Measurements from ENCODE around the gene IAH1. TPM values are rescaled to one million over a fixed set of nuclear protein-coding genes. Genes with fewer than 3 reads are reported as not detected.

IAH1 gene
- total RNA-seq, 1 experiment from 2014 or later = 67.6 TPM

DNA sequence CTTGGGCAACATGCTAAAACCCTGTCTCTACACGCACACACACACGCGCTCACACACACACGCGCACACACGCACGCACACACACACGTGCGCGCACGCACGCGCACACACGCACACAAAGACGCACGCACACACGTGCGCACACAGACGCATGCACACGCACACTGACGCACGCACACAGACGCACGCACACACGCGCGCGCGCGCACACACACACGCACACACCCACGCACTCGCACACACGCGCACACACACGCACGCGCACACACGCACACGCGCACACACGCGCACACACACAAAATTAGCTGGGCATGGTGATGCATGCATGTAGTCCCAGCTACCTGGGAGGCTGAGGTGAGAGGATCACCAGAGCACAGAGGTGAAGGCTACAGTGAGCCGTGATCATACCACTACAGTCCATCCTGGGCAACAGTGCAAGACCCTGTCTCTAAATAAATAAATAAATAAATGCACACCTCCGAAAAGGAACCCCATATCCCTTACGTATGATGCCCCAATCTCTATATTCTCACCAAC, 8.1 kb upstream of the IAH1 start:
- no peak for DNase-seq (ENCODE audit: low read depth, low spot score)
- in situ Hi-C loops (cut with HindIII; ENCODE audit: low pct_unique_long_range_greater_than_20kb, low sequenced_read_pairs) = no loop called here

DNA sequence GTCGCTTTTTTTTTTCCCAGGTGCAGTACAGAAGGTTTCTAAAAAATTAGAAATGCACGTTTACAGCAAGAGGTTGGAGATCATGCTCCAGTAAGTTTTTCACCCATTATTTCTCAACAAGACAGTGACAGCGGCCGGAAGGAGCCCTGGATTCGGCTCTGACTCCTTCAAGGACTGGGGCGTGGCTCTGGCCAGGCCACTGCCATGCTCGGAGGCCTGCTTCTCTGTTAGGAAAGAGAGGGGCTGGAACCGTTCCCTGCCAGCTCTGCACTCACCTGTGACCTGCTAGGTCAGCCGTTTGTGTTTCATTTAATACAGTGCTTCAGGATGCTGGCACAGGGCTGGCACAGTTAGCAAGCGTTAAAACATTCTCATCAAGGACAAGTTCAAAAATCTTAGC, 6.7 kb upstream of the IAH1 start:
- in situ Hi-C loops (cut with HindIII; ENCODE audit: low pct_unique_long_range_greater_than_20kb, low sequenced_read_pairs) = no loop called here
- DNase-seq (ENCODE audit: low read depth, low spot score) = no peak

DNA sequence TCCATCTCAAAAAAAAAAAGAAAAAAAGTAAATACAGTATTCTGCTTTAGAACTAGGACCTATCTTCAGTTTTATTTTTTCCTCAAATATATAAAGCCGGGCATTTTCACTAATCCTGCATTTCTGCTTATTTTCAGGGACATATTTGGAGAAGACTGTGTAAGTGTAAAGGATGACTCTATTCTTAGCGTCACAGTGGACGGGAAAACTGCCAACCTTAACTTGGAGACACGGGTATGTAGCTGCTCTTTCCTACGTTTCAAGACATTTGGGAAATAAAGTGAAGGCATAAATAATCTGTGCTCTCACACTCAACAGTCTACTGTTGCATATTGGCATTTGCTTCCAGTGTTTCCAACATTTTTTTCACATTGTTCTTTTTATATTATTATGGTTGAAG, 3.1 kb upstream of the IAH1 start:
- in situ Hi-C loops (cut with HindIII; ENCODE audit: low pct_unique_long_range_greater_than_20kb, low sequenced_read_pairs) = no loop called here
- DNase-seq (ENCODE audit: low read depth, low spot score) = no peak

DNA sequence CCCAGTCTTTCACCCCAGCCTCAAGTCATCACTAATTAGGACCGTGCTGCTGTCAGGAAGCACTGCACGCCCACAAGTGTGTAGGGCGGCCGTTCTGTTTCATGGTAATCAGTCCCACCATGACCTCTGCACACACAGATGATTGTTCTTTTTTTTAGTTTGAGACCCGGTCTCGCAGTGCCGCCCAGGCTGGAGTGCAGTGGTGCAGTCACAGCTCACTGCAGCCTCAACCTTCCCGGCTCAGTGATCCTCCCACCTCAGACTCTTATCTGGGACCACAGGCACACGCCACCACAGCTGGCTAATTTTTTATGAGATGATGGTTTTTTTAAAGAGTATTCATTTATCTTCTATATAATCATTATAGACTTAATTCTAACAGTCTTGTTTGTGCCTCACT, 1.8 kb upstream of the IAH1 start:
- no peak for DNase-seq (ENCODE audit: low read depth, low spot score)
- in situ Hi-C loops (cut with HindIII; ENCODE audit: low pct_unique_long_range_greater_than_20kb, low sequenced_read_pairs) = no loop called here

DNA sequence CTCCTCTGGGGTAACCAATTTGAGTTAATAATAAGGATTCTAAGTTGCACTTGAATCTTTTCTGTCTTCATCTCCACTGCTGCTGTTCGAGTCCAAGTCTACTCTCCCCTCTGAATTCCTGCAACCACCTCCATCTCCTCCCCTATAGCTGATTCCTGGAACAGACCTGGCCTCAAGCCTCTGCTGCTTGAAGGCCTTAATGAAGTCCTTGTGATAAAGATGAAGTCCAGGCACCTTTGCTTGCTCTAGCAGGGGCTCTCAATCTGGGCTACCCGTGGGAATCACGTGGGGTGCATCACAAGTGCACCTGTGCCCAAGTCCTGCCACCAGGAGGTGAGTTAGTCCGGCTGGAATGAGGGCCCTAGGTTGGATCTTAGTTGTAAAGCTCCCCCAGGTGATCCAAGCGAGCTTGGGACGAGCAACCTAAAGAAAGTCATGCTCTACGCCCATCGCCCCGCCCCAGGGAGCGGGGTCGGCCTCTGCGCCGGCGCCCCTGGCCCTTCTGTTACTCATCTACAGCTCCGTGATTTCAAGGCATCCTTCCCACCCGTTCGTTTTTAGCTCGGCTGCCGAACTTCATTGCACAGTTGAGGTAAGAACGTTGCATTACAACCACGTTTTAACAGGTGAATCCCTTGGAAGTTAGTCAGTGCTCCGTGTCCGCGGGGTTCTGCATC, 905 bp upstream of the IAH1 start:
- in situ Hi-C loops (cut with HindIII; ENCODE audit: low pct_unique_long_range_greater_than_20kb, low sequenced_read_pairs) = no loop called here
- DNase-seq (ENCODE audit: low read depth, low spot score) = no peak

DNA sequence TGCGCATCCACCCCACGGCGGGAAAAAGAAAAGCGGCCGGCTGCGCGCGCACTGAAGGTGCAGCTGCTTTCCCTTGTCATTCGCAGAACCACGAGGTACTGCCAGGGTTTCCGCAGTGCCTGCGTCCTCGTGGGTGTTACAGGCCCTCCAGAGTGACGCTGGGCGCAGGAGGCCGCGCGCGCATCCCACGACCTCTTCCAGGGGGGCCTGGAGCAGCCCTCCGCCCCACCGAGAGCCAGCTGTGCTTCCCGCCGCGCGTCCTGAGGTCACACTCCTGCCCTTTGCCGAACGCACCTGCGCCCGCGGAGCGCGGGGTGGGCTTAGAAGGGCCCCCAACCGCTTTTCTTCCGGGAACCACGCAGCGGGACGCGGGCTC, 378 bp upstream of the IAH1 start:
- DNase-seq (ENCODE audit: low read depth, low spot score) = no peak
- in situ Hi-C loops (cut with HindIII; ENCODE audit: low pct_unique_long_range_greater_than_20kb, low sequenced_read_pairs) = no loop called here

DNA sequence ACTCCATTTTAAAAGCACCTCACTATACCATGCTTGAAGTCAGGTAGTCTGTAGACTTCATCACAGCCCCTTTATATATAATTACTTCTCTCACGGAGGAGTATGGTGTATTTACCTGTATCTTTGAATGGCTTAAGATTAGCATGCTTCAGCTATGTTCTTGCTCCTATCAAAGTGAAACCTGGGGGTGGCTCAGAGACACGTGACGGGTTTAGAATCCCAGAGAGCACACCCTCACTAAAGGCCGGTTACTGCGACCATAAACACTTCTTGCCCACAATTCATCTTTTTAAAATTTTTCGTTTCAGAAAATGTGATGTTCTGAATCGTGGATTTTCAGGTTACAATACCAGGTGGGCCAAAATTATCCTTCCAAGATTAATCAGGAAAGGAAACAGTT, 3.6 kb downstream of the IAH1 start:
- in situ Hi-C loops (cut with HindIII; ENCODE audit: low pct_unique_long_range_greater_than_20kb, low sequenced_read_pairs) = no loop called here
- DNase-seq (ENCODE audit: low read depth, low spot score) = no peak

DNA sequence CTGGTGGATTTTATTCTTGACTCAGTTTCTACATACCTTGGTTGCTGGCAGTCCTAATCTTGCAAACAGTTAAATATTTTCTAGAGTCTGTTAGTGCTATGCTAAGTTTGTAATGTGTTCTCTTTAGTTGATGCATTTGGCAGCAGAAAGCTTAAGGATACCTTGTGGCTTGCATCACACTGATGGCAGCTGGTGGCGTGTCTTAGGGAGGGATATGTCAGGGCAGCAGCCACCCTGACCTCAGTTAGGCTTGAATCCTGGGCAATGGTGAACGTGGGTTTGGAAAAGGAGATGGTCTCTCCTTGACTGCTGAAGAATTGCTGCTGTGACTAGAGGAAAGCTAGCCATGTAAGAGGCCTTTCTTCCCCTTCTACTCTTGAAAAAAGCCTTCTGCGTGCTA, 4.2 kb downstream of the IAH1 start:
- no peak for DNase-seq (ENCODE audit: low read depth, low spot score)
- in situ Hi-C loops (cut with HindIII; ENCODE audit: low pct_unique_long_range_greater_than_20kb, low sequenced_read_pairs) = no loop called here

DNA sequence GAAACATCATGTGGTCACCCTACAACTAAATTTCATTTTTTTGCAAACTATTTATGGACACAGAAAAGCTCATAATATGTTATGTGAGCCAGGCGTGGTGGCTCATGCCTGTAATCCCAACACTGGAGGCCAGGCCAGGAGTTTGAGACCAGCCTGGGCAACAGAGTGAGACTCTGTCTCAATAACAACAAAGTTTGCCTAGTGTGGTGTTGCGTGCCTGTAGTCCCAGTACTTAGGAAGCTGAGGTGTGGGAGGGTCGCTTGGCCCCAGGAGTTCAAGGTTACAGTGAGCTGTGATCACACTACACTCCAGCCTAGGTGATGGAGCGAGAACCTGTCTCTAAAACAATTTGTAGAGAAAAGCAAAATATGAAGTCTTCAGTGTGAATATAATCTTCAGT, 5.8 kb downstream of the IAH1 start:
- DNase-seq (ENCODE audit: low read depth, low spot score) = no peak
- in situ Hi-C loops (cut with HindIII; ENCODE audit: low pct_unique_long_range_greater_than_20kb, low sequenced_read_pairs) = no loop called here

DNA sequence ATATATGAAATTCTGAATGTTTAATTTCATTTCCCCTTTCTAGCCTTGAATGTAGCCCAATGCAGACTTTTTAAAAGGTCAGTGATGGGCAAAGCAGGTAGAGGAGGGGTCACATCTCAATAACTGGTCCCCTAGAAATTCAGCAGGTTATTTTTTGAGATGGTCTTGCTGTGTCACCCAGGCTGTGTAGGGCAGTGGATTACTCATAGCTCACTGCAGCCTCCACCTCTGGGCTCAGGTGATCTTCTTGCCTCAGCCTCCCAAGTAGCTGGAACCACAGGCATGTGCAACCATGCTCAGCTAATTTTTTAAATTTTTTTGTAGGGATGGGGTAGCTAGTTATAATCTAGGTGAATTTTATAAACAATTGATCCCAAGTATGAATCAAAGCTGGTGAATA, 8.8 kb downstream of the IAH1 start:
- no peak for DNase-seq (ENCODE audit: low read depth, low spot score)
- in situ Hi-C loops (cut with HindIII; ENCODE audit: low pct_unique_long_range_greater_than_20kb, low sequenced_read_pairs) = no loop called here

DNA sequence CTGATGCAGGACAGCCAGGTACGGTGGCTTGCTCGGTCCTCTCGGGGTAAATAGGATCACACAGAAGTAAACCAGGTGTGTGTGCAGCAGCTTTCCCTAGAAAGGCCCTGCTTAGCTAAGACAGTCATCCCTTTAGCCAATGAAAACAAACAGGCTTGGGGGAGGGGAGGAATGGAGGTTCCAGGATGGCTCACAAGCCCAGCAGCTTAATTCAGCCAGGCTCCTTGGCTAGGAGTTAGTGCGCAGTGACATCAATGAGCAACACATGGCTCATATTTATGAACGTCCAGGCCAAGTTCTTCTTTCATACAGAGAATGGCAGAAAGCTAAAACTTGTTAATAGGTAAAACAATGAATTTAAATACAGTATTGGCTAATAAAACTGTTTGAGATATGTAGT, 10.2 kb downstream of the IAH1 start:
- DNase-seq (ENCODE audit: low read depth, low spot score) = no peak
- in situ Hi-C loops (cut with HindIII; ENCODE audit: low pct_unique_long_range_greater_than_20kb, low sequenced_read_pairs) = no loop called here

DNA sequence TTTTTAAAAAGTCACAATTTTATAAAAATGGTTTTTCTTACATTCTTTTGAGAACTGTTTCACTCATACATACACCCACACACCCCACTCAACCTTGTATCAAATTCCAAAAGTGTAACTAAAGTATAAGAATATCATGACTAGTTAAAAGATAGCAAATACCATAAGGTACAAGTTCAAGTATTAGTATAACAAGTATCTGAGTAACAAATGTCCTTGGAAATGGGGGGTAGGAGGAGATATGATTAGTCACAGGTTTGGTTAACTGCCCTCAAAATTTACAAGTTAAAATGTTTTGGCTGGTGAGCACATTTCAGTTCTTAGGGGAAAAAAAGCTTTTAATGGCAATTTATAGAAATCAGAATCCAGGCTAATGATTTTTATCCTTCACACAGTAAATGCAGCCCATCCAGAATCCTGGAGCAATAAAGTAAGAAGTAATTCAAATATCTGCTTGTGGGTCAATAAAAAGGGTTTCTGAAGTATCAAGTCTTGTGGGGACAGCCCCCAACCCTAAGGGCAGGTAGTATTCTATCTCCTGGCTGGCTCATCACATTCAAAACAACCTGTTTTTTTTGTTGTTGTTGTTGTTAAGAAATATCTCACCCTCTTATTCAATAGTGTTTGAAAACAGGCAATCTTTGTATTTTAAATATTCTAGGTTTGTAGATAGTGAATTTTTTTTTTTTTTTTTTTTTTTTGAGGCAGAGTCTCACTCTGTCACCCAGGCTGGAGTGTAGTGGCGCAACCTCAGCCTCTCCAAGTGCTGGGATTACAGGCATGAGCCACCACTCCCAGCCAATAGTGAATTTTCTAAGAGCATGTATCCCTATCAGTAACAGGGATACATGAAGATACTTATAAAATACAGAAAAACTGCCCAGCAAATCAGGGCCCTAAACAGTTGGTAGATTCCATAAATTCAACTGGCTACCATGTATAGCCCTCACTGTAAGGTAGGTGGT, 14.5 kb downstream of the IAH1 start:
- no peak for DNase-seq (ENCODE audit: low read depth, low spot score)

DNA sequence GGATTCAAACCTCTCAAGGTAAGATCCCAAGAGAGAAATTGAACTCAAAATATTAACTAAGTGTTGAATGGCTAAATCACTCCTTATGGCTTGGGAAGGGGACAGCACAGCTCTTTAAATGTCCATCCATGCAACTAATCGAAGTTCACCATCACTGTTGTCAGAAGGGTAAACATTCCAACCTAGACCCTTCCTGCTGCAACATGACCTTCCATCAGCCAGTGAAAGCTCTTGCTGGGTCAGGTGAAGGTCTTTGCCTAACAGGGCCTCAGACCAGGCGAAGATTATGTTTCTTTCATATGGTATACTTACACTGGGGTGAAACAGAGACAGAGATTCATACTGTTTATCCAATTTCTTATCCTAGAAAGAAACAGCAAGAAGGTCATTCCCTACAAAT, 16.4 kb downstream of the IAH1 start:
- in situ Hi-C loops (cut with HindIII; ENCODE audit: low pct_unique_long_range_greater_than_20kb, low sequenced_read_pairs) = no loop called here
- DNase-seq (ENCODE audit: low read depth, low spot score) = no peak

More for the DNA sequence above, 14.5 kb downstream of the IAH1 start:
- in situ Hi-C loops (cut with HindIII; ENCODE audit: low pct_unique_long_range_greater_than_20kb, low sequenced_read_pairs) = no loop called here

DNA sequence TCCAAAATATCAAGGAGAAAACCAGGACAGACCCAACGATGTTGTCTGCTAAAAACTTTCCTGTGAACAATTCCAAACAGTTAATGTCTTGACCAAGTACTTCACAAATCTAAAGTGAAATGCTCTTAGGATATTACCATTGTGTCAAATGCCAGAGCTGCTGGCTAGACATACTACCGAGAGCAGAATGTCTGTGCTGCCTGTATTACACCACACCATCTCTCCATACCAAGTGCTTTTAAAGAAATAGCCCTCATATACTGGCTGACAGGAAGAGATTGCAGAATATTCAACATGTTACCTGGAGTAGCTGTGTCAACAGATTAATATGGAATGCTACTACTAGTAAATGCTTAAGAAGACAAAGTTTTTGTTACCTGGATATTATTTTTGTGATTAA, 18.6 kb downstream of the IAH1 start:
- in situ Hi-C loops (cut with HindIII; ENCODE audit: low pct_unique_long_range_greater_than_20kb, low sequenced_read_pairs) = no loop called here
- no peak for DNase-seq (ENCODE audit: low read depth, low spot score)

DNA sequence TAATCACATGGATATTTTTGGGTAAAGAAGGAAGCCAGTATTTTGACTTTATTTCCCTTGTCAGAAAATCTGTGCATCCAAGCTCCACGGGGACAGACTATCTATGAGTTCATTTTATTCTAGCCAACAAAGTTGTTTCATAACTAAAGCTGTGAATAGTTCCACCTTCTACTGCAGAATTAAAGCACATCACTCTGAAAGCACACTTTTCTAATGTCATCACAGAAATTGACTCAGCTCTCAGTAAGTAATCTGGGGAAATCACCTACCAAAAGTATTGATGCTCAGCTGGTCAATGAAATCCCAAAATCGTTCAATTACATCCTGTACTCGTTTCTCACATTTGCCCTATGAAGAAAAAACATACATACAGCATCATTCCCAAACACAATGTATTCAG, 19.1 kb downstream of the IAH1 start:
- DNase-seq (ENCODE audit: low read depth, low spot score) = no peak
- in situ Hi-C loops (cut with HindIII; ENCODE audit: low pct_unique_long_range_greater_than_20kb, low sequenced_read_pairs) = no loop called here

DNA sequence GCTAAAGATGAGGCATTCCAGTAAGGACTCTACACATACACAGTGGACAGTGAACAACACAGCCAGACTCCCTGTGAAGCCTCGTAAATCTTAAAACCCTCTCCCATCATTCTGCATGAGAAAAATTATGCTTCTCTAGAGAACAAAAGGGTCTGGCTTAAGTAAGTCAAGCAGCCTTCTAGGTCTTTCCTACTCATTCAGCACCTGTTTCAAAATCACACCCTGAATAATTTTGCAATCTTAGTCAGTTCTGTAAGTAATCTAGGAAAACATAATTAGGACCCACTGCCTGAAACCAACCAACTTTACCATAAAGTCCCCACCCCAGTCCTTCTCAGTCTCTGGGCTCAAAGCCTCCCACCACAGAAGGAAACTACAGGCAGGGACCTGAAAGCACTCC, 19.7 kb downstream of the IAH1 start:
- in situ Hi-C loops (cut with HindIII; ENCODE audit: low pct_unique_long_range_greater_than_20kb, low sequenced_read_pairs) = no loop called here
- DNase-seq (ENCODE audit: low read depth, low spot score) = no peak

DNA sequence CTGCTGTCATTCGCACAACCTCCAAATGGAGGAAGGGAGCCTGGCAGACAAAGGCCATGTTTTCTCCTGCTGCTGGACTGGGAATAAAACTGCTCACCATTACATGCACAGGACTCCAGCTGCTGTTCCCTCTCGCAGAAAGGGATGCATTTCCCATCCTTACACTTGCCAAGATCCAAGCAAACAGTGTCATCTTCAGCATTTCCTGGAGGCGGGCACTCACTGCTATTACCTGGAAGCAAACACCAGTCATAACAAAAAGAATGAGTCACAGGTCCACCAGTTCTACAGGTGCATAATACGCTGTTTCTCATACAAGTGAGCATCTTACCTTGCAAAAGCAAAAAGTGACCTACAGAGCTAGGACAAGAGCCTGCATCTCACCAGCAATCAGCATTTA, 22.7 kb downstream of the IAH1 start:
- in situ Hi-C loops (cut with HindIII; ENCODE audit: low pct_unique_long_range_greater_than_20kb, low sequenced_read_pairs) = no loop called here
- no peak for DNase-seq (ENCODE audit: low read depth, low spot score)

DNA sequence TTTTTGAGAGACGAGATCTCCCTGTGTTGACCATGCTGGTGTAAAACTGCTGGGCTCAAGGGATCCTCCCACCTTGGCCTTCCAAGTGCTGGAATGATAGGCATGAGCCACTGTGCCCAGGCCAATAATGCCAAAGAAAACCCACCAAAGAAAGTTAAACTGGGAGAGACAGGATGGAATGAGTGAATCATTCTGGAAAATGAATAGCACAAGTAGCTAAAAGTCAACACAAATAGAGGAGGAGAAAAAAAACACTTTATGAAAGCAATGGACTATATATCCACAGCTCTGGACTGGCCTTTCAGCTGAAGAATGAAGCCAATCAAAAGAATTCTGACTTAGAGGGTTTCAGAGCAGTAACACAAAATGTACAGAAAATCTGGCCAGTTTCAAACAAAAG, 23.9 kb downstream of the IAH1 start:
- in situ Hi-C loops (cut with HindIII; ENCODE audit: low pct_unique_long_range_greater_than_20kb, low sequenced_read_pairs) = no loop called here
- DNase-seq (ENCODE audit: low read depth, low spot score) = no peak

DNA sequence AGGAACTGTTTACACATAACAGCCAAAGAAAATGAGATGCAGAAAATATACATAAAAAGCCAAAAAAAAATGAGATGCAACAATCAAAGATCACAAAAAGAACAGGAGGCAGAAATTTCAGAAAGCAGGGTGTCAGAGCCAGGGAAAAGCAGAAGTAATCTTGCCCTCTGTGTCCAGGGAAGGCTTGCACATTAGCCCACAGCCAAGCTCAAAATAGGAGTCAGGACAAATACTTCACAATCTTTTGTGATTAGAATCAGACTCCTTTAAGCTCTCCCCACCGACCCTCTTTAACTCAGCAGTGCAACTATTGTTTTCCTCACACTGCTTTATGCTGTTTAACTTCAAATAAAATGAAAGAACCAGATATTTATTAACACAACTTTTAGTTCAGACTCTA, 34.6 kb downstream of the IAH1 start:
- in situ Hi-C loops (cut with HindIII; ENCODE audit: low pct_unique_long_range_greater_than_20kb, low sequenced_read_pairs) = no loop called here

More for the DNA sequence above, 34.6 kb downstream of the IAH1 start:
- no peak for DNase-seq (ENCODE audit: low read depth, low spot score)
